ENCODE data around the gene ZNF141. TPM values are rescaled to one million over a fixed set of nuclear protein-coding genes. Genes with fewer than 3 reads are reported as not detected.

The ZNF141 gene
- polyA plus RNA-seq, 2 of the 4 experiments (the other 2 are of a cell fraction), result 4.9 to 5.0 TPM

DNA sequence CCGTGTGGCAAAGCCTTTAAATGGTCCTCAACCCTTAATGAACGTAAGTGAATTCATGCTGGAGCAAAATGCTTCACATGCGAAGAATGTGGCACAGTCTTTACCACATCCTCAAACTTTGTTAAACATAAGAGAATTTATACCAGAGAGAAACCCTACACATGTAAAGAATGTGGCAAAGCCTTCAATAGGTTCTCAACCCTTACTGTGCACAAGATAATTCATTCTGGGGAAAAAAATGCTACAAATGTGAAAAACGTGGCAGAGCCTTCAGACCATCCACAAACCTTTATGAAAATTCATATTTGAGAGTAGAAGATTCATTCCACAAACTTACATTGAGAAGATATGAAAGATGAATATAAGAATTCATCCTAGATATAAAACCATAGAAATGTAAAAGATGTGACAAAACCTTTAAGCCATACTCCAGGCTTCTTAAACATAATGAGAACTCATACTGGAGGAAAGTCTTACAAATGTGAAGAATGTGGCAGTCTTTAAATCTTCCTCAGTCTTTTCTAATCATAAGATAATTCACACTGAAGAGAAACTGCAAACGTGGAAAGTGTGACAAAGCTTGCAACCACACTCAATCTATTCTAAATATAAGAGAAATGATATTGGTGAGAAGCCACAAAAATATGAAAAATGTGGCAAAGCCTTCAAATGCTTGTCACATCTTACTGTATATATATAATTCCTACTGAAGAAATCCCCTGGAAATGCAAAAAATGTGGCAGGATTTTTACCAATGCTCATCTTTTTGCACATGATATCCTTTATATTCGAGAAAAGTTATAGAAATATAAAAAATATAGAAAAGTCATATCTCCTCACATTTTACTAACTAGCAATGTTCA lies 36.9 kb downstream of the ZNF141 start (continued):
- TF ChIP-seq CEBPB (IDR thresholded peaks at IDR 0.05), result no peak
- TF ChIP-seq RCOR1 (IDR thresholded peaks at IDR 0.05; ENCODE audit: low read depth, low read length), result no peak

- Histone ChIP-seq H3K4me1 (no peaks in the 10 kb centered on the region), H3K4me2 (no peak overlapping the region), H3K4me3 (no peak overlapping the region), H3K27ac (no peak overlapping the region), H3K9me3 (peaks cover 29% of the 10 kb centered on the region)
- TF ChIP-seq CHD2 (IDR thresholded peaks at IDR 0.05; ENCODE audit: low read length, partially characterized antibody) (no peak), JUN (IDR thresholded peaks at IDR 0.05) (no peak), CEBPB (IDR thresholded peaks at IDR 0.05) (no peak), KDM1A (IDR thresholded peaks at IDR 0.05; ENCODE audit: low read depth) (no peak), ZSCAN20 (CRISPR knock-in tag; IDR thresholded peaks at IDR 0.05) (no peak), EHMT2 (IDR thresholded peaks at IDR 0.05; ENCODE audit: low read depth) (no peak), PHF8 (IDR thresholded peaks at IDR 0.05; ENCODE audit: borderline replicate concordance, low read depth) (no peak), NPAS2 (CRISPR knock-in tag; IDR thresholded peaks at IDR 0.05; ENCODE audit: borderline replicate concordance) (no peak), HOXB13 (CRISPR knock-in tag; IDR thresholded peaks at IDR 0.05; ENCODE audit: low read depth) (no peak), MYC (IDR thresholded peaks at IDR 0.05; ENCODE audit: borderline replicate concordance, low read length) (no peak)
- CTCF ChIA-PET, result no interaction called here
- no peak for DNase-seq (ENCODE audit: low read depth in 1 of 2, low spot score in 1 of 2)
- no peak for ATAC-seq
- 47% methylated on average over 8 of the region's 10 CpGs for WGBS (ENCODE audit: missing lambda C conversion rate)
- FAIRE-seq, result no peak
- POLR2A ChIA-PET, result no interaction called here
Measured at GRCh38 chr4:384311-385010, 46.8 kb downstream of the ZNF141 start.

- Histone ChIP-seq H3K4me1 (no peaks in the 10 kb centered on the region), H3K4me3 (no peak overlapping the region), H3K4me2 (no peak overlapping the region), H3K9me3 (peaks cover 16% of the 10 kb centered on the region; the same call in 2 of the 3 replicates), H3K27ac (no peak overlapping the region)
- TF ChIP-seq PHF8 (IDR thresholded peaks at IDR 0.05; ENCODE audit: borderline replicate concordance, low read depth) (no peak), ZC3H11A (IDR thresholded peaks at IDR 0.05) (no peak), FOSL2 (IDR thresholded peaks at IDR 0.05) (no peak), FOSL2 (CRISPR knock-in tag; IDR thresholded peaks at IDR 0.05) (no peak), FOXS1 (CRISPR knock-in tag; IDR thresholded peaks at IDR 0.05) (no peak), JUN (IDR thresholded peaks at IDR 0.05) (no peak), KDM1A (IDR thresholded peaks at IDR 0.05; ENCODE audit: low read depth) (no peak), HEYL (CRISPR knock-in tag; IDR thresholded peaks at IDR 0.05) (no peak), CEBPB (IDR thresholded peaks at IDR 0.05) (no peak), NPAS2 (CRISPR knock-in tag; IDR thresholded peaks at IDR 0.05; ENCODE audit: borderline replicate concordance) (no peak), TP53 (CRISPR knock-in tag; IDR thresholded peaks at IDR 0.05) (no peak)
- TF ChIP-seq, protein P1, sequence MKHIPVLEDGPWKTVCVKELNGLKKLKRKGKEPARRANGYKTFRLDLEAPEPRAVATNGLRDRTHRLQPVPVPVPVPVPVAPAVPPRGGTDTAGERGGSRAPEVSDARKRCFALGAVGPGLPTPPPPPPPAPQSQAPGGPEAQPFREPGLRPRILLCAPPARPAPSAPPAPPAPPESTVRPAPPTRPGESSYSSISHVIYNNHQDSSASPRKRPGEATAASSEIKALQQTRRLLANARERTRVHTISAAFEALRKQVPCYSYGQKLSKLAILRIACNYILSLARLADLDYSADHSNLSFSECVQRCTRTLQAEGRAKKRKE (CRISPR knock-in tag; IDR thresholded peaks at IDR 0.05; ENCODE audit: low read depth), result no peak
- TF ChIP-seq, protein P2, sequence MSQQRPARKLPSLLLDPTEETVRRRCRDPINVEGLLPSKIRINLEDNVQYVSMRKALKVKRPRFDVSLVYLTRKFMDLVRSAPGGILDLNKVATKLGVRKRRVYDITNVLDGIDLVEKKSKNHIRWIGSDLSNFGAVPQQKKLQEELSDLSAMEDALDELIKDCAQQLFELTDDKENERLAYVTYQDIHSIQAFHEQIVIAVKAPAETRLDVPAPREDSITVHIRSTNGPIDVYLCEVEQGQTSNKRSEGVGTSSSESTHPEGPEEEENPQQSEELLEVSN (IDR thresholded peaks at IDR 0.05; ENCODE audit: borderline replicate concordance, low read depth), result no peak
- TF ChIP-seq, protein P3, sequence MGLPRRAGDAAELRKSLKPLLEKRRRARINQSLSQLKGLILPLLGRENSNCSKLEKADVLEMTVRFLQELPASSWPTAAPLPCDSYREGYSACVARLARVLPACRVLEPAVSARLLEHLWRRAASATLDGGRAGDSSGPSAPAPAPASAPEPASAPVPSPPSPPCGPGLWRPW (IDR thresholded peaks at IDR 0.05), result no peak
- FAIRE-seq (no peak), ATAC-seq (no peak), DNase-seq (ENCODE audit: low read depth in 1 of 2, low spot score in 1 of 2) (no peak)
- POLR2A ChIA-PET, result no interaction called here
- CTCF ChIA-PET, result no interaction called here
- WGBS (ENCODE audit: missing lambda C conversion rate), result 79% methylated on average over 27 of the region's 46 CpGs
Measured at GRCh38 chr4:385934-386707, 48.5 kb downstream of the ZNF141 start.

Measured in A549 (cell line).